ENCODE data around the gene DNAJB11.
A peak's percentile ranks its signal among the peaks of the same experiment; 100 is the strongest.

DNAJB11 gene

DNA sequence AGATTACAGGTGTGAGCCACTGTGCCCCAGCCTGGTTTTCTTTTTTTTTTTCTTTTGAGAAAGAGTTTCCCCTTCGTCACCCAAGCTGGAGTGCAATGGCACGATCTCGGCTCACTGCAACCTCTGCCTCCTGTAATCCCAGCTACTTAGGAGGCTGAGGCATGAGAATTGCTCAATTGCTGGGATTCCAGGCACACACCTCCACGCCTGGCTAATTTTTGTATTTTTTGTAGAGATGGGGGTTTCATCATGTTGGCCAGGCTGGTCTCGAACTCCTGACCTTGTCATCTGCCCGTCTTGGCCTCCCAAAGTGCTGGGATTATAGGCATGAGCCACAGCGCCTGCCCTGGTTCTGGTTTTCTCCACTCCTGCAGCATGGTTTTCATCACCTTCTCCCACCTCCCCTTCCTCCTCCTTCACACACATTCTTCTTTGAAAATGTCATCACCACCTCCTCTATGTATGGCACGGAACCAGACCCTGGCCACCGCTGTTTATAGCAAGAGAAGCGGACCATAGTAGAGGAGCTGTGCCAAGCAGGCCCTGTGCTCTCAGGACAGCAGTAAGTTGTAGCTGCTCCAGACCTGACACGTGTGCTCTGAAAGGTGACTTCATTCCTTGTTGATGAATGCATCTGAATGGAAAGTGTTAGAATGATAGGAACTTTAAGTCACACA is 27.7 kb downstream of the DNAJB11 start:
- no peak for DNase-seq

- DNase-seq = no peak
These were observed 28.2 kb downstream of the DNAJB11 start for GRCh38 chr3:186598794-186599141.

DNA sequence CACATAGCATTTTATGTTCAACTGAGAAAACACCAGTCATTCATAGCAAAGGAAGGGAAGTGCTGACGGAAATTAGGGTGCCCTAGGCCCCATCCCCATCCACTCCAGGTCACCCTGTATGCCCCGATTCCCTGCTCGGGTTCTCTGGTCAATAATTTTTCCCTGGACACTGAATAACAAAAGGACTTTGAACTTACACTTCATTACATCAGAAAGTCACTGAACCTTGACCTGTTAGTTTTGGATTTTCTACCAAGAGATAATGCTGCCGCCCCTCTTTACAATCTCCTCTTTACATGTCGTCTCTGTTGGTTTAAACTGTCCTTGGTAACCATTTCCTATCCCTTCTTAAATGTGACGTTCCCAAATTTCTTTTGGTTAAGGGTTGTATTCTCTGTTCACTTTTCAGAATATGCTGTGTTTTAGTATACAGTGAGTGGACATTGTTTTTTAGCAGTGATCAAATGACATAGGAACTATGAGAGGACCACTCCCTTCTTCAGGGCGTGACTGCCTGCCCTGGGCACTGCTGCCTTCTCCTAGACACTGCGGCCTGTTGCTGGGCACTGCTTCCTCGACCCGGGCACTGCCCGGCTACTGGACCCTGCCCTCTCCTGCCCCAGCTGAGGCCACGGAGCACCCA is 28.7 kb downstream of the DNAJB11 start:
- DNase-seq = no peak

GRCh38 chr3:186599785-186600166 is 29.3 kb downstream of the DNAJB11 start:
- no peak for DNase-seq

GRCh38 chr3:186600896-186601295 is 30.4 kb downstream of the DNAJB11 start:
- no peak for DNase-seq

DNA sequence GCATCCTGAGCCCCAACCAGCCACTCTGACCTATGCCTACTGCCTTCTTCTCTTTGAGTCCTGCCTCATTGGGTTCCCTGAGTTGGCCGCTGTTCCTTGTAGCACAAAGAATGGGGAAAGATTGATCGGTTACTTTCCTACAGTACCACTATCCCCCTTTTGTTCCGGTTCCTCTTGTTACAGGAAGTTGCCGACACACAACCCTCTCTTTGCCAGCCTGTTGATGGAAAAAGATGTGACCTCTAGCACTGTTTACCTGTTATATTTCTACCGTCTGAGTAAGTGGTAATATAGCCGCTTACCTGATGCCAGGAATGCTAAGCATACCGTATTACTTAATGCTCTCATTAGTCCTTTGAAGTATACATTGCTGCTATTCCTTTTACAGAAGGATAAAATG is 32.6 kb downstream of the DNAJB11 start:
- no peak for DNase-seq

DNA sequence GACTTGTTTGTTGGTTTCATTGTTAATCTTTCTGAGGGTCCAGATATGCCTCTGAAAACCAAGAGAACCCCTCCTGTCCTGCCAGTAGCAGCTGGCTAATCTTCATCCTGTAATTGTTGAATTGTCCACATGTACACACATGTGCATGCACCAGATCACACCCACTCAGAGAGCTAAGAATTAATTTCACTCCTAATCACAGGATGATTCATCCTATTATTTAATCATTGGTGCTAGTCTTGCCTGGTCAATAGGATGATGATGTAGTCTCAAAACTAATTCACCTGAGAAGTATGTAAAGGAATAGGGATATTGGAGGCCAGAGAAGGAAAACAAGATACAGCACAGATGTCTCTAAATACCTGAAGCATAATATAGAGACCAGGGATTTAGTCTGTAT is 34.6 kb downstream of the DNAJB11 start:
- DNase-seq = no peak

DNA sequence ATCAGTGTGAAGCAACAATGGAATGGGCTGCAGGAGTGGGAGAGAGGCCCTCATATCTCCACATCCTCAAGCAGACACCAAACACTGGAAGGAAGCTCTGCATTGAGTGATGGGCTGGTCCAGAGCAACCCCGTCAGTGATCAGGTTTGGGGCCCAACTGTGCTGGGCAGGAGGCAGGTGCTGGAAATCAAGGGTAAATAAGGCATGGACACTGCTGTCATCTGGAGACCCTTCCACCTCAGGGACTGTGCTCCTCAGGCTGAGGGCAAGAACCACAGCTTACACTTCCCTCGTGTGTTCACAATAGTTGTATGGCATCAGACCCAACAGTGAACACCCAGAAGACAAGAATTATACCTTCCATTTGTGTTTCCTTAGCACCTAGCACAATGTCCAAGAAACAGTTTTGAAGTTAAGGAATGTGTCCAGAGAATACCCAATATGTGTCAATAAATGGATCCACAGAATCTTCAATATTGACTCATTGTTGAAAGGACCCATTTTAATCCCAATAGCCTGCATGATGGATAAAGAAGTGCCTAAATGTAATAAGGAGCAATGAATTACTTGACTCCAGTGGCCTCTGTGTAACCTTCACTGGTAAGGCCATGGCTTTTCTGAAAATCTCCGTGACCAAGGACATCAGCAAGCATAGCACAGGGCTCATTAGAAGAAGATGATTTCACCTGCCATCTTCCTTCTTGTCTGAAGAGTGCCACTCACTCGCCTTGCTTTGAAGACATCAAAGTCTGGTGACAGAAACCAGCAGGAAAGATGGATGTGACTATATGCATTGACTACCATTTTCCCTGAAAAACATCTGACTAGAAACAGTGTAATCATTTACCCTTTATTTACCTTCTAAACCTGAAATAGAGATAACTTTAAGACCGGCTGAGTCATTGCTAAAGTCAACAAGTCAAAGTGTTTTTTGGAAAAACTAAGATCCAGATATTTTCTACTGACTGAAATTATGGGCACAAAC is 35.3 kb downstream of the DNAJB11 start:
- DNase-seq = no peak

- no peak for DNase-seq
These were observed 38.2 kb downstream of the DNAJB11 start for GRCh38 chr3:186608624-186609215.

DNA sequence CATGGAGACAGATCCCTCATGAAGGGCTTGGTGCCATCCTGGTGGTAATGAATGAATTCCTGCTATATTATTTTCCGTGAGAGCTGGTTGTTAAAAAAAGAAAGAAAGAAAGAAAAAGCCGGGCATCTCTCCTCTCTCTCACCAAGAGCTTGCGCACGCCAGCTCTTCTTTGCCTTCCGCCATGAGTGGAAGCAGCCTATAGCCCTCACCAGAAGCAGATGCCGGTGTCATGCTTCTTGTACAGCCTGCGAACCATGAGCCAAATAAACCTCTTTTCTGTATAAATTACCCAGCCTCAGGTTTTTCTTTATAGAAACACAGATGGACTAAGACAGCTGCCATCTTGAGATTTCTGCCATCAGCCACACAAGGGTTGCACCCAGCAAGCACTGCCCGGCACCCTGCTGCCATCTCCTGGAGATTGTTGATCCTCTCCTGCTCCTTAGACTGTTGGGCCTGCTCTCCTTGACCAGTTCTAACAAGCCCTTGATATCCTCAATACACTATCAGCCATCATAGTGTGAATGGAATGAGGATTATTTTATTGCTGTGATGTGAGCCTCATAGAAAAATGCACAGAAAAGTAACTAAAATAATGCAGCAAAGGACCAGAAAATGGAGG is 38.8 kb downstream of the DNAJB11 start:
- DNase-seq = no peak

DNA sequence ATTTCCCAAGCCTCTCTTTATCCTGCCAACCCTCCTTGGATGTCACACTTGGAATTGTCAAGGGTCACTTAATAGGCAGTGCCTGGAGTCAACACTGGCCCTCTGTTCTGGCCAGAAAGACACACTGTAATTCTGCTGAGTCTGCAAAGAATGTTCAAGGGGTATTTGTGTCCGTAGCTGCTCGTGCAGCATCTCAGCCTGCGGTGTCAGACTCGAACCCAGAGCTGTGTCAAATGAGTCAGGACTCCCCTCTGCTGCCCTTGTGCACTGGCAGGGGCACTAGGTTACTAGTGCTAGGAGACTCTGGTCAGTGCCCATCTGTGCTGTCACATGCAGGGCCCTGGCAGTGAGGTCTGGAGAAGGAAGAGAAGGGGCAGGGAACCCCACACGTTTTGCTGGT is 41.5 kb downstream of the DNAJB11 start:
- DNase-seq = no peak

- no peak for DNase-seq
These were observed 42.5 kb downstream of the DNAJB11 start, which contains the start of gene AHSG for GRCh38 chr3:186612721-186613636. Gene AHSG (plus strand): TSS chr3:186613060. CDS start chr3:186613142, 82 bp downstream.

DNA sequence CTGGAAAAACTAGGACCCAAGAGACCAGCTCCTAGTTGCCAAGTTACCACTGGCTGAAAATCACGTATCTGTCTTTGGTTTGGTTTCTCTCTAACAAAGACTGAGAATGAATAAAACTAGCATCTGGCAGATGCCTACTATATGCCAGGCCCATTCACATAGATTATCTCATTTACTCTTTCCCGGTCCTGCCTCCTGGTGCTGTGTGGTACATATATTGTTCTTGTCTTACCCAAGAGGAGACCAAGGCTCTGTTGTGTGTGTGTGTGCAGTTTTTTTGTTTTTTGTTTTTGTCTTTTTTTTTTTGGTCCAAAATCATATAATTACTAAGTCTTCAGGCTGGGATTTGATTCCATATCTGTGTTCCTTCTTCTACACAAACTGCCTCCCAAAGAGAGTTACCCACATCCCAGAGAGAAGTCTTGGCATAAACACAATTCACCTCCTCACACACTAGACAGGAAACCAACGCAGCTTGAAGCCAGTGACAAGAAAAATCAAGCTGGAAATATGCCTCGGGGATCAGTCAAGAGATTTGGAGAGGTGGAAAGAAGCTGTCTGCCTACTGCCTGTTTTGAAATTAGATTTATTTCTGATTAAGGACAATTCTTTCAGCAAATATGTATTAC is 43.2 kb downstream of the DNAJB11 start:
- no peak for DNase-seq

DNA sequence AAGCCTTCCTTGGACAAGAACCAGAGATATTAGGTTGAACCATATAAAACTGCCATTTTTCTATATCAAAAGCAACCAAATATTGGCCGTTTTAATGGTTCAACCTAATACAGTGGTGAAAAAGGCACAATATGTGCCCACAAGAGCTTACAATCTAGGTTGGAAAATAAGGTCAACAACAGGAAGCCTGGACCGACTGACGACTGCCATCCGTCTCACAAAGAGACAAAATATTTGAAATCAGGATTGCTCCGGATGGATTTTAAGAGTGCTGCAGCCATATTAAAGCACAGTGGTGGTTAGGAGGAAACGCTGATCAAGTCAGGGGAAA is 43.7 kb downstream of the DNAJB11 start:
- no peak for DNase-seq

- DNase-seq = peak; percentile 75
These were observed 44.3 kb downstream of the DNAJB11 start for GRCh38 chr3:186614597-186615483.

DNA sequence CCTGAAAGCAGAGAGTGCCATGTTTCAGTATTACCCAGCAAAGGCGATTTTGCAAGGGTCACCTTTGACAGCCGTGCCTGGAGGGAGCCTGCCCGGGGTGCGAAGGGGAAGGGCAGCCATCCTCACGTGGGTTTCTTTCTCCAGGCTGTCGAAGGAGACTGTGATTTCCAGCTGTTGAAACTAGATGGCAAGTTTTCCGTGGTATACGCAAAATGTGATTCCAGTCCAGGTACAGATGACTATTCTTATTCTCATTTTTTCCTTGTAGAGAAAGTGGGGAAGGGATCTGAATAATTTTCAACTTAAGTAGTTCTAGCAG is 45.7 kb downstream of the DNAJB11 start:
- DNase-seq = no peak

DNA sequence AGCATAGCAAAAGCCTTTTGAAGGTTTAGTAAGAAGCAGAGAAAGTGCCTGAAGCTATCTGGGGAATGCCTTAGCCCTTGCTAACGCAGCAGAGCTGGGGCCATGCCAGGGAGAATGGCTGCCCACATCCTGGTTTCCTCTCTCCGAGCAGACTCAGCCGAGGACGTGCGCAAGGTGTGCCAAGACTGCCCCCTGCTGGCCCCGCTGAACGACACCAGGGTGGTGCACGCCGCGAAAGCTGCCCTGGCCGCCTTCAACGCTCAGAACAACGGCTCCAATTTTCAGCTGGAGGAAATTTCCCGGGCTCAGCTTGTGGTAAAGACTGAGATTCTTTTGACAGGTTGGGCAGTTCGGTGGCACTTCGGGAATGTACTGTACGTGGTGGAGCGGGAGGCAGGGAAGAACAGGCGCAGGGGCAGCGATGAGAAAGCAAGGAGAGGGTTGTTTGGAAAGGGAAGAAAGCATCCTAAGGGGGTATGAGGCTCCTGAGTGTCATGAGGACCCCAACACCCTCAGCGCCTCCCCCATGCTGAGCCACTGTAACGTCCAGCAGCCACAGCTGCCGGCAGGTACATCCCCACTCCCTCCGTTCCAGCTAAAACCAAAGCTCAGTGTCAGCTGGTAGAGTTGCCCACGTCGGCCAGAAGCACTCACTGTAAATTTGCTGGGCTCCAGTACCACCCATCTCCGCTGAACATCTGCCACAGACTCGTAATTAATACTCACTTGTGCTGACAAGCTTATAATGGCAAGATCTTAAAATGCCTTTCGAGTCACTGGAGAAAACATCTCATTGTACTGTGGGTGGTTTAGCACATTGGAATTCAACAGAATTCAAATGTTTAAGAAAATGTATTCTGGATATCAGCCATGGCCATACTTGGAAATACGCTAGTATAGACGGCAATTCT is 46.8 kb downstream of the DNAJB11 start:
- peak; percentile 69 for DNase-seq

GRCh38 chr3:186618318-186618938 is 47.9 kb downstream of the DNAJB11 start:
- DNase-seq = no peak

GRCh38 chr3:186619787-186620212 is 49.3 kb downstream of the DNAJB11 start:
- no peak for DNase-seq
